ENCODE measurements around the gene ANOS1. TPM values are rescaled to one million over a fixed set of nuclear protein-coding genes. Genes with fewer than 3 reads are reported as not detected.

Gene ANOS1
- total and polyA plus RNA-seq, 2 donors (not counting 3 experiments of a cell fraction or from before 2014, with no cell fraction given), result 0.55 to 0.87 TPM

DNA sequence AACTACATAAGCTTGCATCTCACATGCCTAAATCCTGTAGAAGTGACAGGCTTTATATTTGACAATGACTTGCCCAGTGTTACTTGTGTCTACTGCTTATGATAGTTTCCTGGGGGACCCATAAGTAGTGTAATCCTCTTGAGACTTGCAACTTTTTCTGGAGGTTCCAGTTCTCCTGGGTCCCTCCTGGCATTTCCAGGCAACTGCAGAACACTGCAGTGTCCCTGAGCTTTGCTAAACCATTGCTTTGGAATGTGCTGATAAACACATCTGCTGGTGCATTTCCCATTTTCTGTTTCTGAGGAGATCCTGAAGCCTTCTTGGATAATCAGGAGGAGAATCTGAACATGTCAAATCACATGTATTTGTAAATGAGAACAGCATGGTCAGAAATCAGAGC, 82.0 kb downstream of the ANOS1 start:
- H3K4me1 ChIP-seq (ENCODE audit: control insufficient read depth, extremely low read depth, insufficient read depth, low read length), result no peaks in the 10 kb centered on the region
- H3K27me3 ChIP-seq (ENCODE audit: control insufficient read depth in 2 of 2, insufficient read depth in 2 of 2, low read length in 2 of 2), result no peaks in the 10 kb centered on the region
- intact Hi-C loops (cut with micrococcal nuclease) (no loop called here), dilution Hi-C loops (cut with MboI; ENCODE audit: extremely low pct_ligation_motif_present, low sequenced_read_pairs) (no loop called here)
- H3K4me3 ChIP-seq (replicated peaks in 1 of 3; ENCODE audit: insufficient read depth in 1 of 3, low read depth in 1 of 3, low read length in 3 of 3), result no peak overlapping the region
- no peak overlapping the region for H3K27ac ChIP-seq (ENCODE audit: insufficient read depth, low read depth, low read length)
- DNase-seq (ENCODE audit: low read depth, low spot score) (no peak), FAIRE-seq (no peak)
- H3K9me3 ChIP-seq (replicated peaks; ENCODE audit: control insufficient read depth, insufficient read depth, low read length), result no peaks in the 10 kb centered on the region
- no peaks in the 10 kb centered on the region for H3K36me3 ChIP-seq (ENCODE audit: control insufficient read depth in 2 of 2, extremely low read depth in 1 of 2, insufficient read depth in 2 of 2, low read length in 2 of 2)
- no TSS peak for BruUV-seq (replicated peaks)
- H3K9me1 ChIP-seq (replicated peaks; ENCODE audit: control insufficient read depth, extremely low read depth, insufficient read depth, low read length), result no peaks in the 10 kb centered on the region
- no peak overlapping the region for H3K9ac ChIP-seq (replicated peaks; ENCODE audit: extremely low read depth, insufficient read depth, low read length)
- H4K20me1 ChIP-seq (replicated peaks; ENCODE audit: control insufficient read depth, extremely low read depth, insufficient read depth, low read length), result no peaks in the 10 kb centered on the region
- ChIA-PET POLR2A (no interaction called here), CTCF (no interaction called here)
- TF ChIP-seq POLR2A (IDR thresholded peaks at IDR 0.05; ENCODE audit: low read depth, low read length) (no peak), FOS (IDR thresholded peaks at IDR 0.05; ENCODE audit: borderline replicate concordance, insufficient read depth, low read length) (no peak), GATA2 (IDR thresholded peaks at IDR 0.05; ENCODE audit: insufficient read depth, insufficient read length, low read depth, low read length) (no peak), POLR2AphosphoS5 (IDR thresholded peaks at IDR 0.05; ENCODE audit: insufficient read depth, low read depth, low read length) (no peak), EZH2 (IDR thresholded peaks at IDR 0.05; ENCODE audit: borderline replicate concordance, low read depth, low read length, severe bottlenecking) (no peak), JUN (IDR thresholded peaks at IDR 0.05; ENCODE audit: borderline replicate concordance, insufficient read depth, insufficient read length, low read depth) (no peak), MYC (IDR thresholded peaks at IDR 0.05; ENCODE audit: low read depth, low read length) (no peak)
- TF ChIP-seq, protein P1, sequence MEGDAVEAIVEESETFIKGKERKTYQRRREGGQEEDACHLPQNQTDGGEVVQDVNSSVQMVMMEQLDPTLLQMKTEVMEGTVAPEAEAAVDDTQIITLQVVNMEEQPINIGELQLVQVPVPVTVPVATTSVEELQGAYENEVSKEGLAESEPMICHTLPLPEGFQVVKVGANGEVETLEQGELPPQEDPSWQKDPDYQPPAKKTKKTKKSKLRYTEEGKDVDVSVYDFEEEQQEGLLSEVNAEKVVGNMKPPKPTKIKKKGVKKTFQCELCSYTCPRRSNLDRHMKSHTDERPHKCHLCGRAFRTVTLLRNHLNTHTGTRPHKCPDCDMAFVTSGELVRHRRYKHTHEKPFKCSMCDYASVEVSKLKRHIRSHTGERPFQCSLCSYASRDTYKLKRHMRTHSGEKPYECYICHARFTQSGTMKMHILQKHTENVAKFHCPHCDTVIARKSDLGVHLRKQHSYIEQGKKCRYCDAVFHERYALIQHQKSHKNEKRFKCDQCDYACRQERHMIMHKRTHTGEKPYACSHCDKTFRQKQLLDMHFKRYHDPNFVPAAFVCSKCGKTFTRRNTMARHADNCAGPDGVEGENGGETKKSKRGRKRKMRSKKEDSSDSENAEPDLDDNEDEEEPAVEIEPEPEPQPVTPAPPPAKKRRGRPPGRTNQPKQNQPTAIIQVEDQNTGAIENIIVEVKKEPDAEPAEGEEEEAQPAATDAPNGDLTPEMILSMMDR (IDR thresholded peaks at IDR 0.05; ENCODE audit: extremely low read depth in 1 of 2, insufficient read depth in 1 of 2, low read depth in 1 of 2, low read length in 2 of 2), result no peak
- TF ChIP-seq, protein P2, sequence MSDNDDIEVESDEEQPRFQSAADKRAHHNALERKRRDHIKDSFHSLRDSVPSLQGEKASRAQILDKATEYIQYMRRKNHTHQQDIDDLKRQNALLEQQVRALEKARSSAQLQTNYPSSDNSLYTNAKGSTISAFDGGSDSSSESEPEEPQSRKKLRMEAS (IDR thresholded peaks at IDR 0.05; ENCODE audit: insufficient read depth, insufficient read length), result no peak
- no peak overlapping the region for H3K4me2 ChIP-seq (ENCODE audit: insufficient read depth, low read length)
- no peak overlapping the region for H2AFZ ChIP-seq (ENCODE audit: low read depth, low read length)
- H3K79me2 ChIP-seq (ENCODE audit: control insufficient read depth, insufficient read depth, low read length), result no peaks in the 10 kb centered on the region

Measured in endothelial cell of umbilical vein (primary cell).